Measurements from ENCODE around the gene CTNNA1. TPM values are rescaled to one million over a fixed set of nuclear protein-coding genes. Genes with fewer than 3 reads are reported as not detected.
"Not testable (repeated sequence)": the region's sequence is repeated elsewhere in the genome, so short reads cannot be mapped to it uniquely, and the experiment has no call there.

Gene CTNNA1
- polyA plus RNA-seq, 4 donors: 301 to 428 (median 405) TPM

- no peak for DNase-seq (ENCODE audit: low read depth in 4 of 4, low spot score in 3 of 4)
Observed at GRCh38 chr5:138755084-138755748, 2.0 kb downstream of the CTNNA1 start.

GRCh38 chr5:138757061-138757776 lies 4.0 kb downstream of the CTNNA1 start:
- no peak for DNase-seq (ENCODE audit: low read depth in 4 of 4, low spot score in 3 of 4)

GRCh38 chr5:138760448-138761110 lies 7.4 kb downstream of the CTNNA1 start:
- DNase-seq (ENCODE audit: low read depth in 4 of 4, low spot score in 3 of 4): no peak

GRCh38 chr5:138761115-138761514 lies 7.9 kb downstream of the CTNNA1 start:
- not testable (repeated sequence) for DNase-seq (ENCODE audit: low read depth in 4 of 4, low spot score in 3 of 4)

- DNase-seq (ENCODE audit: low read depth in 4 of 4, low spot score in 3 of 4): not testable (repeated sequence)
Observed at GRCh38 chr5:138761670-138762069, 8.4 kb downstream of the CTNNA1 start.

- DNase-seq (ENCODE audit: low read depth in 4 of 4, low spot score in 3 of 4): no peak
Observed at GRCh38 chr5:138762110-138762509, 8.9 kb downstream of the CTNNA1 start.

- no peak for DNase-seq (ENCODE audit: low read depth in 4 of 4, low spot score in 3 of 4)
Observed at GRCh38 chr5:138763037-138763778, 10.0 kb downstream of the CTNNA1 start.

- DNase-seq (ENCODE audit: low read depth in 4 of 4, low spot score in 3 of 4): no peak
Observed at GRCh38 chr5:138770291-138770690, 17.1 kb downstream of the CTNNA1 start.

- no peak for DNase-seq (ENCODE audit: low read depth in 4 of 4, low spot score in 3 of 4)
Observed at GRCh38 chr5:138770977-138771376, 17.8 kb downstream of the CTNNA1 start.

GRCh38 chr5:138772986-138773594 lies 19.9 kb downstream of the CTNNA1 start:
- DNase-seq (ENCODE audit: low read depth in 4 of 4, low spot score in 3 of 4): no peak

- DNase-seq (ENCODE audit: low read depth in 4 of 4, low spot score in 3 of 4): not testable (repeated sequence)
Observed at GRCh38 chr5:138773624-138774023, 20.4 kb downstream of the CTNNA1 start.

- DNase-seq (ENCODE audit: low read depth in 4 of 4, low spot score in 3 of 4): no peak
Observed at GRCh38 chr5:138775034-138775433, 21.8 kb downstream of the CTNNA1 start.

- DNase-seq (ENCODE audit: low read depth in 4 of 4, low spot score in 3 of 4): no peak
Observed at GRCh38 chr5:138778234-138778633, 25.0 kb downstream of the CTNNA1 start.

GRCh38 chr5:138783976-138784375 lies 30.8 kb downstream of the CTNNA1 start:
- DNase-seq (ENCODE audit: low read depth in 4 of 4, low spot score in 3 of 4): no peak

GRCh38 chr5:138784590-138784989 lies 31.4 kb downstream of the CTNNA1 start:
- no peak for DNase-seq (ENCODE audit: low read depth in 4 of 4, low spot score in 3 of 4)

GRCh38 chr5:138789771-138790242 lies 36.6 kb downstream of the CTNNA1 start:
- DNase-seq (ENCODE audit: low read depth in 4 of 4, low spot score in 3 of 4): no peak

GRCh38 chr5:138790684-138791083 lies 37.5 kb downstream of the CTNNA1 start:
- no peak for DNase-seq (ENCODE audit: low read depth in 4 of 4, low spot score in 3 of 4)

- DNase-seq (ENCODE audit: low read depth in 4 of 4, low spot score in 3 of 4): no peak
Observed at GRCh38 chr5:138792195-138792790, 39.1 kb downstream of the CTNNA1 start.

GRCh38 chr5:138793575-138793974 lies 40.4 kb downstream of the CTNNA1 start:
- no peak for DNase-seq (ENCODE audit: low read depth in 4 of 4, low spot score in 3 of 4)

- no peak for DNase-seq (ENCODE audit: low read depth in 4 of 4, low spot score in 3 of 4)
Observed at GRCh38 chr5:138803285-138803684, 50.1 kb downstream of the CTNNA1 start.

Data from left renal pelvis (tissue), 4 donors.